ENCODE measurements around the gene ZSWIM3. TPM values are rescaled to one million over a fixed set of nuclear protein-coding genes. Genes with fewer than 3 reads are reported as not detected.
A peak's percentile ranks its signal among the peaks of the same experiment; 100 is the strongest.

Gene ZSWIM3
- total and polyA plus RNA-seq, 2 of the 13 experiments (the other 11 are each of a cell fraction or from before 2014, with no cell fraction given), result 5.2 to 5.8 TPM

- TF ChIP-seq KIAA2018 (CRISPR knock-in tag; IDR thresholded peaks at IDR 0.05; ENCODE audit: borderline replicate concordance), result no peak
- no peak for TF ChIP-seq ZNF850 (CRISPR knock-in tag; conservative IDR thresholded peaks at IDR 0.05)
- no peak for TF ChIP-seq ZNF704 (CRISPR knock-in tag; IDR thresholded peaks at IDR 0.05; ENCODE audit: borderline replicate concordance)
- TF ChIP-seq ZNF33B (CRISPR knock-in tag; IDR thresholded peaks at IDR 0.05), result no peak
- no peak for TF ChIP-seq ZNF446 (CRISPR knock-in tag; IDR thresholded peaks at IDR 0.05)
- no peak for TF ChIP-seq CSRNP2 (CRISPR knock-in tag; conservative IDR thresholded peaks at IDR 0.05; ENCODE audit: low read depth)
- no peak for TF ChIP-seq YEATS2 (CRISPR knock-in tag; IDR thresholded peaks at IDR 0.05; ENCODE audit: borderline replicate concordance)
- no peak for TF ChIP-seq ZNF558 (CRISPR knock-in tag; IDR thresholded peaks at IDR 0.05; ENCODE audit: borderline replicate concordance)
- no peak for TF ChIP-seq ZNF143 (CRISPR knock-in tag; IDR thresholded peaks at IDR 0.05)
- TF ChIP-seq E2F2 (CRISPR knock-in tag; IDR thresholded peaks at IDR 0.05; ENCODE audit: borderline replicate concordance), result no peak
- peak; percentile 24; the same call in 1 of the 2 replicates for TF ChIP-seq MAX (IDR thresholded peaks at IDR 0.05)
- peak; percentile 53; the same call in 1 of the 2 replicates for TF ChIP-seq ZNF343 (CRISPR knock-in tag; IDR thresholded peaks at IDR 0.05)
- peak; percentile 66; the same call in 1 of the 2 replicates for TF ChIP-seq KDM2A (CRISPR knock-in tag; IDR thresholded peaks at IDR 0.05; ENCODE audit: borderline replicate concordance, low read depth)
- TF ChIP-seq POLR2AphosphoS2 (IDR thresholded peaks at IDR 0.05; ENCODE audit: low read depth, low read length), result no peak
- no peak for TF ChIP-seq HNRNPLL (IDR thresholded peaks at IDR 0.05; ENCODE audit: low read depth, low read length, poor library complexity, severe bottlenecking)
- peak; percentile 56 for TF ChIP-seq ZFY (CRISPR knock-in tag; IDR thresholded peaks at IDR 0.05)
Observed at GRCh38 chr20:45911486-45912343, 54.3 kb downstream of the ZSWIM3 start, which contains the start of gene PLTP (continued).

Measured in HepG2 (cell line).